Liver (tissue), 9 donors: ENCODE measurements around the gene AGTPBP1. TPM values are rescaled to one million over a fixed set of nuclear protein-coding genes. Genes with fewer than 3 reads are reported as not detected.

Experiments used
- DNase-seq: peaks from one replicate; pipeline ENCODE4 v3.0.0-alpha.2; 2017; ENCODE audit warnings: low spot score
- H3K27ac ChIP-seq, 2 donors: one replicate each; pipeline ENCODE4 v1.7.0; 2013; ENCODE audit warnings: inconsistent platforms in 2 of 2, low read length in 2 of 2, control low read depth in 1 of 2, low read depth in 1 of 2, mild to moderate bottlenecking in 1 of 2
- H3K27me3 ChIP-seq, 4 donors: one replicate each; pipeline versions ENCODE4 v1.6.1 to v1.7.0; 2013; ENCODE audit warnings: low read length in 3 of 4, inconsistent platforms in 1 of 4, mild to moderate bottlenecking in 1 of 4, moderate library complexity in 1 of 4; ENCODE audit not compliant: control insufficient read depth in 4 of 4, insufficient read depth in 4 of 4
- H3K36me3 ChIP-seq, 4 donors: one replicate each; pipeline versions ENCODE4 v1.6.1 to v1.7.0; 2013; ENCODE audit warnings: low read length in 3 of 4, mild to moderate bottlenecking in 3 of 4, low read depth in 1 of 4, moderate library complexity in 1 of 4; ENCODE audit not compliant: control insufficient read depth in 4 of 4, insufficient read depth in 3 of 4
- H3K4me1 ChIP-seq, 4 donors: one replicate each; pipeline versions ENCODE4 v1.6.1 to v1.7.0; 2013; ENCODE audit warnings: low read length in 3 of 4, mild to moderate bottlenecking in 3 of 4, moderate library complexity in 1 of 4; ENCODE audit not compliant: control insufficient read depth in 4 of 4, insufficient read depth in 4 of 4
- H3K4me3 ChIP-seq, 3 donors: one replicate each; pipeline versions ENCODE4 v1.6.1 to v1.7.0; 2013; ENCODE audit warnings: low read length in 3 of 3, control low read depth in 1 of 3, low read depth in 1 of 3, mild to moderate bottlenecking in 1 of 3
- H3K9ac ChIP-seq, 2 donors: one replicate each; pipeline ENCODE4 v1.7.0; 2013; ENCODE audit warnings: low read length in 2 of 2, mild to moderate bottlenecking in 2 of 2, moderate library complexity in 2 of 2, control low read depth in 1 of 2, low read depth in 1 of 2
- H3K9me3 ChIP-seq, 4 donors: one replicate each; pipeline versions ENCODE4 v1.6.1 to v1.7.0; 2013; ENCODE audit warnings: low read length in 3 of 4; ENCODE audit not compliant: control insufficient read depth in 4 of 4
- EGR1 ChIP-seq, 2 donors: IDR thresholded peaks; 2 replicates each; pipeline ENCODE4 v1.6.1; 2016 to 2018; ENCODE audit warnings: antibody characterized with exemption in 2 of 2, low read depth in 2 of 2
- FOXA1 ChIP-seq: IDR thresholded peaks from 2 replicates; pipeline ENCODE4 v1.6.1; 2016; ENCODE audit warnings: antibody characterized with exemption
- FOXA2 ChIP-seq: IDR thresholded peaks from 2 replicates; pipeline ENCODE4 v1.6.1; 2016; ENCODE audit warnings: antibody characterized with exemption
- GABPA ChIP-seq, 2 donors: IDR thresholded peaks in 1 of 2; conservative IDR thresholded peaks in 1 of 2; 2 replicates each; pipeline ENCODE4 v1.6.1; 2016; ENCODE audit warnings: antibody characterized with exemption in 2 of 2, mild to moderate bottlenecking in 1 of 2, moderate library complexity in 1 of 2
- HNF4A ChIP-seq, 2 donors: conservative IDR thresholded peaks; 2 replicates each; pipeline ENCODE4 v1.6.1; 2016; ENCODE audit warnings: antibody characterized with exemption in 2 of 2, mild to moderate bottlenecking in 2 of 2
- HNF4G ChIP-seq: IDR thresholded peaks from 2 replicates; pipeline ENCODE4 v1.6.1; 2016; ENCODE audit warnings: antibody characterized with exemption
- JUND ChIP-seq, 2 donors: IDR thresholded peaks; 2 replicates each; pipeline ENCODE4 v1.6.1; 2016; ENCODE audit warnings: antibody characterized with exemption in 2 of 2
- NR2F2 ChIP-seq: IDR thresholded peaks from 2 replicates; pipeline ENCODE4 v1.6.1; 2016; ENCODE audit warnings: antibody characterized with exemption
- RAD21 ChIP-seq, 2 donors: IDR thresholded peaks; 2 replicates each; pipeline ENCODE4 v1.6.1; 2016; ENCODE audit warnings: antibody characterized with exemption in 2 of 2, mild to moderate bottlenecking in 2 of 2
- REST ChIP-seq: IDR thresholded peaks from 2 replicates; pipeline ENCODE4 v1.6.1; 2016; ENCODE audit warnings: antibody characterized with exemption, mild to moderate bottlenecking
- RXRA ChIP-seq, 2 donors: IDR thresholded peaks; 2 replicates each; pipeline ENCODE4 v1.6.1; 2017 to 2018; ENCODE audit warnings: antibody characterized with exemption in 2 of 2, mild to moderate bottlenecking in 1 of 2
- SP1 ChIP-seq: IDR thresholded peaks from 2 replicates; pipeline ENCODE4 v1.6.1; 2018; ENCODE audit warnings: antibody characterized with exemption, mild to moderate bottlenecking
- TAF1 ChIP-seq: conservative IDR thresholded peaks from 2 replicates; pipeline ENCODE4 v1.6.1; 2016; ENCODE audit warnings: antibody characterized with exemption, mild to moderate bottlenecking
- YY1 ChIP-seq: IDR thresholded peaks from 2 replicates; pipeline ENCODE4 v1.6.1; 2016; ENCODE audit warnings: antibody characterized with exemption, mild to moderate bottlenecking
- ZBTB33 ChIP-seq: IDR thresholded peaks from 2 replicates; pipeline ENCODE4 v1.6.1; 2016; ENCODE audit warnings: antibody characterized with exemption
- WGBS: extraction: QIAGEN DNeasy Blood & Tissue Kit; methylation state at CpG from one replicate; pipeline ENCODE4 v1.1.7; 2013; 5-methylcytosine and 5-hydroxymethylcytosine counted together
- polyA plus RNA-seq, 2 donors: library from polyadenylated mRNA; stranded (reverse) in 1 of 2; unstranded in 1 of 2; fragments of 200-250 nt in 1 of 2; fragments of >200 nt in 1 of 2; fragmentation: Nextera tagmentation in 1 of 2; extraction: Ambion mirVana in 1 of 2; gene quantifications; one replicate each; pipeline versions ENCODE4 v1.2.1 to v1.2.3, GENCODE V29; 2013 to 2015
- total RNA-seq, 2 donors: library from RNA; depleted of rRNA; stranded (reverse); fragments of >200 nt; gene quantifications; one replicate each; pipeline ENCODE4 v1.2.3, GENCODE V29; 2014
- TF ChIP-seq, protein P1 (sequence below): fragments of 150-350 bp; IDR thresholded peaks from 2 replicates; pipeline ENCODE4 v1.5.1; 2017; ENCODE audit warnings: improper control_type of control experiment, low read depth, low read length; ENCODE audit not compliant: missing input control
- donor health status: healthy.
- donor health status: healthy.
- donor health status: healthy.
- donor health status: healthy.
- donor health status: healthy.

The AGTPBP1 gene
- total and polyA plus RNA-seq, 4 donors, result 2.1 to 14.4 (median 5.7) TPM

GRCh38 chr9:85702191-85702590, 39.6 kb downstream of the AGTPBP1 start:
- DNase-seq, result no peak
- Histone ChIP-seq H3K36me3 (no peaks in the 10 kb centered on the region), H3K9me3 (no peaks in the 10 kb centered on the region), H3K27ac (no peak overlapping the region), H3K27me3 (no peaks in the 10 kb centered on the region), H3K4me1 (no peaks in the 10 kb centered on the region), H3K9ac (no peak overlapping the region), H3K4me3 (no peak overlapping the region)
- TF ChIP-seq EGR1 (IDR thresholded peaks at IDR 0.05; ENCODE audit: low read depth in 2 of 2), result no peak
- TF ChIP-seq NR2F2, result no peak
- no peak for TF ChIP-seq REST
- TF ChIP-seq YY1, result no peak
- TF ChIP-seq RXRA (IDR thresholded peaks at IDR 0.05), result no peak
- TF ChIP-seq RAD21 (IDR thresholded peaks at IDR 0.05), result no peak
- no peak for TF ChIP-seq TAF1
- TF ChIP-seq GABPA (IDR thresholded peaks at IDR 0.05 in 1 of 2, conservative IDR thresholded peaks at IDR 0.05 in 1 of 2), result no peak
- TF ChIP-seq, protein P1, sequence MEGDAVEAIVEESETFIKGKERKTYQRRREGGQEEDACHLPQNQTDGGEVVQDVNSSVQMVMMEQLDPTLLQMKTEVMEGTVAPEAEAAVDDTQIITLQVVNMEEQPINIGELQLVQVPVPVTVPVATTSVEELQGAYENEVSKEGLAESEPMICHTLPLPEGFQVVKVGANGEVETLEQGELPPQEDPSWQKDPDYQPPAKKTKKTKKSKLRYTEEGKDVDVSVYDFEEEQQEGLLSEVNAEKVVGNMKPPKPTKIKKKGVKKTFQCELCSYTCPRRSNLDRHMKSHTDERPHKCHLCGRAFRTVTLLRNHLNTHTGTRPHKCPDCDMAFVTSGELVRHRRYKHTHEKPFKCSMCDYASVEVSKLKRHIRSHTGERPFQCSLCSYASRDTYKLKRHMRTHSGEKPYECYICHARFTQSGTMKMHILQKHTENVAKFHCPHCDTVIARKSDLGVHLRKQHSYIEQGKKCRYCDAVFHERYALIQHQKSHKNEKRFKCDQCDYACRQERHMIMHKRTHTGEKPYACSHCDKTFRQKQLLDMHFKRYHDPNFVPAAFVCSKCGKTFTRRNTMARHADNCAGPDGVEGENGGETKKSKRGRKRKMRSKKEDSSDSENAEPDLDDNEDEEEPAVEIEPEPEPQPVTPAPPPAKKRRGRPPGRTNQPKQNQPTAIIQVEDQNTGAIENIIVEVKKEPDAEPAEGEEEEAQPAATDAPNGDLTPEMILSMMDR, result no peak
- no peak for TF ChIP-seq JUND (IDR thresholded peaks at IDR 0.05)
- TF ChIP-seq FOXA1, result no peak
- TF ChIP-seq FOXA2, result no peak
- no peak for TF ChIP-seq ZBTB33
- no peak for TF ChIP-seq HNF4A (conservative IDR thresholded peaks at IDR 0.05)
- no peak for TF ChIP-seq HNF4G
- no peak for TF ChIP-seq SP1

DNA sequence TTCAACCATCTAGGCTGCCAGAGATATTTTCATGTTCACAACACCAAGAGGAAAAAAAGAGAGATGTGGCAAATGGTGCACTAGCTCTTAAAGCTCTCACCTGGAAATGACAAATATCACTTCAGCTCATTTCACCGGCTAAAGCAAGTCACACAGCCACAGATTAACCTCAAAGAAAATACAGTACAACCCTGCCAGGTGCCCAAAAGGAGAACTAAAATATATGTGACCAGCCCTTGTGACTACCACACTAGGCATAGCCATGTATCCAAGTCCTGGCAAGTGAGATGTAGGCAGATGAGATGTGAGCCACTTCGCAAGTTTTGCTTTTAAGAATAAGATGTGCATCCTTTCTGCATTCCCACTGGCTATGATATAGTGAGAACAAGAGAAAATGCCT, 41.4 kb downstream of the AGTPBP1 start:
- Histone ChIP-seq H3K27ac (no peak overlapping the region), H3K4me1 (no peaks in the 10 kb centered on the region), H3K27me3 (no peaks in the 10 kb centered on the region), H3K36me3 (no peaks in the 10 kb centered on the region), H3K9ac (no peak overlapping the region), H3K9me3 (no peaks in the 10 kb centered on the region), H3K4me3 (no peak overlapping the region)
- DNase-seq, result no peak
- TF ChIP-seq RAD21 (IDR thresholded peaks at IDR 0.05) (no peak), YY1 (no peak), RXRA (IDR thresholded peaks at IDR 0.05) (no peak)
- WGBS, result 88% methylated on average over 2 of the region's 2 CpGs
